Heart left ventricle (tissue), 13 donors: ENCODE data around the gene LAMTOR1.

Source experiments
- CTCF ChIP-seq, 12 donors: fragments of 200-600 bp; sonication (generic) in 4 of 12; IDR thresholded peaks; one replicate each; pipeline versions ENCODE4 v1.5.0 to v1.8.0; 2018 to 2022; ENCODE audit warnings: antibody characterized with exemption in 12 of 12, mild to moderate bottlenecking in 5 of 12
- POLR2A ChIP-seq, 2 donors: fragments of 450-650 bp; IDR thresholded peaks; one replicate each; pipeline ENCODE4 v1.6.1; 2017; ENCODE audit warnings: antibody characterized with exemption in 2 of 2, mild to moderate bottlenecking in 2 of 2, moderate library complexity in 2 of 2
- donor health status: ischemic (EF 13 %, LVEDD 7.1; RV severe dilation, severe dysfunction).
- donor health status: DM: no; HTN: yes; CAD: no.
- donor health status: DM: no; HTN: no; CAD: no.
- donor health status: ischemic (EF 25% LVEDD 6.9; RV normal size, moderate dysfunction).
- donor health status: ischemic (EF 25% LVEDD 5.7; RV mildly dilated, moderate dysfunction).
- donor health status: ischemic (EF 35%, LVEDD 5.7; RV mildly dilated, moderate dysfunction).
- donor health status: nonischemic (EF 11% LVEDD 7.7; RV severe dilation, severe dysfunction).
- donor health status: DM: yes; HTN: yes; CAD: no.
- donor health status: PGD.
- donor health status: ischemic (EF 29% LVEDD 5.4; RV normal size, mild dysfunction).
- donor health status: nonischemic (EF 23%, LVEDD 6.1; RV moderate dilation, normal function).

- TF ChIP-seq CTCF (IDR thresholded peaks at IDR 0.05) (no peak), POLR2A (IDR thresholded peaks at IDR 0.05) (no peak)
Observed at GRCh38 chr11:72150882-72151281, 47.8 kb upstream of the LAMTOR1 start.
